ENCODE measurements around the gene C1S. TPM values are rescaled to one million over a fixed set of nuclear protein-coding genes. Genes with fewer than 3 reads are reported as not detected.
A peak's percentile ranks its signal among the peaks of the same experiment; 100 is the strongest.

C1S gene
- total and polyA plus RNA-seq, 10 donors = 102 to 451 (median 257) TPM

GRCh38 chr12:7078163-7078562 lies 17.6 kb downstream of the C1S start:
- H3K36me3 ChIP-seq = peaks cover 0 to 30% (median 6%) of the 10 kb centered on the region in 6 donors
- intact Hi-C loops (cut with DNase I; ENCODE audit: low total_unique reads) = no loop called here
- no peaks in the 10 kb centered on the region for H3K27me3 ChIP-seq (replicated peaks in 1 of 7)
- H3K4me1 ChIP-seq = peaks cover 0 to 9% (median 0%) of the 10 kb centered on the region in 6 donors
- no peak overlapping the region for H3K27ac ChIP-seq
- WGBS, 5 donors = 56 to 73% (median 59%) methylated on average over 4 of the region's 4 CpGs
- DNase-seq = no peak
- no peak overlapping the region for H3K4me3 ChIP-seq
- no peak for TF ChIP-seq POLR2A (IDR thresholded peaks at IDR 0.05)
- no peak for TF ChIP-seq CTCF (IDR thresholded peaks at IDR 0.05 in 8 of 11, conservative IDR thresholded peaks at IDR 0.05 in 3 of 11)
- no peak for TF ChIP-seq POLR2AphosphoS5 (IDR thresholded peaks at IDR 0.05)
- H3K9me3 ChIP-seq = no peaks in the 10 kb centered on the region

GRCh38 chr12:7079826-7080125 lies 19.3 kb downstream of the C1S start:
- intact Hi-C loops (cut with DNase I; ENCODE audit: low total_unique reads) = no loop called here
- no peak for DNase-seq
- Histone ChIP-seq H3K9me3 (no peaks in the 10 kb centered on the region), H3K36me3 (peaks cover 0 to 37% (median 6%) of the 10 kb centered on the region in 6 donors), H3K27me3 (replicated peaks in 1 of 7) (no peaks in the 10 kb centered on the region), H3K27ac (peak overlapping the region in 6 of 8 donors; percentile 7 to 65 (median 53)), H3K4me1 (peaks cover 0 to 9% (median 0%) of the 10 kb centered on the region in 6 donors), H3K4me3 (no peak overlapping the region)
- TF ChIP-seq CTCF (IDR thresholded peaks at IDR 0.05 in 8 of 11, conservative IDR thresholded peaks at IDR 0.05 in 3 of 11) (no peak), POLR2A (IDR thresholded peaks at IDR 0.05) (no peak), POLR2AphosphoS5 (IDR thresholded peaks at IDR 0.05) (no peak)

- H3K36me3 ChIP-seq = peaks cover 0 to 49% (median 6%) of the 10 kb centered on the region in 6 donors
- 82 to 92% (median 86%) methylated on average over 11 to 14 of the region's 14 CpGs for WGBS, 5 donors
- peak overlapping the region in 2 of 8 donors; percentile 4 to 11 for H3K27ac ChIP-seq
- intact Hi-C loops (cut with DNase I; ENCODE audit: low total_unique reads) = no loop called here
- H3K9me3 ChIP-seq = no peaks in the 10 kb centered on the region
- TF ChIP-seq POLR2AphosphoS5 (IDR thresholded peaks at IDR 0.05) (no peak), CTCF (IDR thresholded peaks at IDR 0.05 in 8 of 11, conservative IDR thresholded peaks at IDR 0.05 in 3 of 11) (no peak), POLR2A (IDR thresholded peaks at IDR 0.05) (no peak)
- DNase-seq = no peak
- H3K4me3 ChIP-seq = no peak overlapping the region
- H3K4me1 ChIP-seq = peaks cover 0 to 9% (median 0%) of the 10 kb centered on the region in 6 donors
- no peaks in the 10 kb centered on the region for H3K27me3 ChIP-seq (replicated peaks in 1 of 7)
Measured at GRCh38 chr12:7081037-7081436, 20.5 kb downstream of the C1S start.

- intact Hi-C loops (cut with DNase I; ENCODE audit: low total_unique reads) = no loop called here
Measured at GRCh38 chr12:7083125-7083524, 22.6 kb downstream of the C1S start.

More at GRCh38 chr12:7083125-7083524, 22.6 kb downstream of the C1S start:
- H3K36me3 ChIP-seq = peaks cover 0 to 70% (median 8%) of the 10 kb centered on the region in 6 donors
- no peak overlapping the region for H3K27ac ChIP-seq
- H3K9me3 ChIP-seq = no peaks in the 10 kb centered on the region
- no peak overlapping the region for H3K4me3 ChIP-seq
- H3K27me3 ChIP-seq (replicated peaks in 1 of 7) = no peaks in the 10 kb centered on the region
- DNase-seq = no peak
- TF ChIP-seq POLR2A (IDR thresholded peaks at IDR 0.05) = no peak
- TF ChIP-seq CTCF (IDR thresholded peaks at IDR 0.05 in 8 of 11, conservative IDR thresholded peaks at IDR 0.05 in 3 of 11) = no peak
- TF ChIP-seq POLR2AphosphoS5 (IDR thresholded peaks at IDR 0.05) = no peak
- peaks cover 0 to 9% (median 0%) of the 10 kb centered on the region in 6 donors for H3K4me1 ChIP-seq

All from spleen (tissue), 11 donors.